DND-41 (cell line): ENCODE measurements around the gene ATG9B.

ENCODE experiments used
- EZH2 ChIP-seq: IDR thresholded peaks from 3 replicates; pipeline ENCODE4 v1.6.1; 2012; ENCODE audit warnings: borderline replicate concordance, low read depth, mild to moderate bottlenecking, moderate library complexity, low read length, inconsistent platforms; ENCODE audit not compliant: severe bottlenecking
- TF ChIP-seq, protein P1 (sequence below): IDR thresholded peaks from 2 replicates; pipeline ENCODE4 v1.5.1; 2012; ENCODE audit warnings: borderline replicate concordance, low read length, moderate library complexity, mild to moderate bottlenecking; ENCODE audit not compliant: poor library complexity, severe bottlenecking; ENCODE audit errors: extremely low read depth

DNA sequence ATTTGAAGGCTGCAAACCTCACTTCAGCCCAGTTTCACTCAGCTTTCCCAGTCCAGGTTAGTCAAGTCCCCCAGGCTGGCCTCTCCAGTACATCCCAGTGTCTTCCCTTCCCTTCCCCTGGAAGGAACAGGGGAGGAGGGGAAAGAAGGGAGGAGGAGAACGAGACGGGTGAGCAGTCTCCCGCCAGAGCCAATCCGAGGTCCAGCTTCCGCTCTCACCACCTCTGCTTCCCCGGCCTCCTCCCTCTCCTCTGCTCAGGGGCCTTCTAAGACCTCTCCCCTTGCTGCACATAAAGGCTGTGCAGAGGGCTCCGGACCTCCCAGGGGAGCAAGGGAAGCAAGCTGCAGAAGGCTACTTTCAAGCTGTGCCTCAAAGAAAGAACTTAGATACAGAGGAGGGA, 4.1 kb downstream of the ATG9B start:
- TF ChIP-seq, protein P1, sequence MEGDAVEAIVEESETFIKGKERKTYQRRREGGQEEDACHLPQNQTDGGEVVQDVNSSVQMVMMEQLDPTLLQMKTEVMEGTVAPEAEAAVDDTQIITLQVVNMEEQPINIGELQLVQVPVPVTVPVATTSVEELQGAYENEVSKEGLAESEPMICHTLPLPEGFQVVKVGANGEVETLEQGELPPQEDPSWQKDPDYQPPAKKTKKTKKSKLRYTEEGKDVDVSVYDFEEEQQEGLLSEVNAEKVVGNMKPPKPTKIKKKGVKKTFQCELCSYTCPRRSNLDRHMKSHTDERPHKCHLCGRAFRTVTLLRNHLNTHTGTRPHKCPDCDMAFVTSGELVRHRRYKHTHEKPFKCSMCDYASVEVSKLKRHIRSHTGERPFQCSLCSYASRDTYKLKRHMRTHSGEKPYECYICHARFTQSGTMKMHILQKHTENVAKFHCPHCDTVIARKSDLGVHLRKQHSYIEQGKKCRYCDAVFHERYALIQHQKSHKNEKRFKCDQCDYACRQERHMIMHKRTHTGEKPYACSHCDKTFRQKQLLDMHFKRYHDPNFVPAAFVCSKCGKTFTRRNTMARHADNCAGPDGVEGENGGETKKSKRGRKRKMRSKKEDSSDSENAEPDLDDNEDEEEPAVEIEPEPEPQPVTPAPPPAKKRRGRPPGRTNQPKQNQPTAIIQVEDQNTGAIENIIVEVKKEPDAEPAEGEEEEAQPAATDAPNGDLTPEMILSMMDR = no peak
- no peak for TF ChIP-seq EZH2
